Effector memory CD8-positive, alpha-beta T cell (primary cell): ENCODE data around the gene APBA2.

ENCODE experiments used
- ATAC-seq: fragments of 150-1000 bp; cut with Tn5 transposase; replicated peaks from 2 replicates; pipeline ENCODE4 v1.10.0; 2021; ENCODE audit warnings: mild to moderate bottlenecking, moderate library complexity
- DNase-seq, 3 experiments: peaks; one replicate each; pipeline ENCODE4 v3.0.0; 2021
- H3K27ac Mint-ChIP-seq, 2 donors: one replicate each; pipeline ENCODE4 v1.8.0; 2022; ENCODE audit warnings: mild to moderate bottlenecking in 2 of 2, mixed read lengths in 2 of 2, moderate library complexity in 2 of 2
- H3K27me3 Mint-ChIP-seq, 2 donors: one replicate each; pipeline ENCODE4 v1.8.0; 2022; ENCODE audit warnings: mixed read lengths in 2 of 2
- H3K36me3 Mint-ChIP-seq: one replicate; pipeline ENCODE4 v1.8.0; 2022; ENCODE audit warnings: mild to moderate bottlenecking, moderate library complexity, mixed read lengths; ENCODE audit not compliant: insufficient read depth
- H3K4me1 Mint-ChIP-seq, 2 donors: one replicate each; pipeline ENCODE4 v1.8.0; 2022; ENCODE audit warnings: low read depth in 2 of 2, mixed read lengths in 2 of 2
- H3K4me3 Mint-ChIP-seq, 2 donors: one replicate each; pipeline ENCODE4 v1.8.0; 2022; ENCODE audit warnings: mild to moderate bottlenecking in 2 of 2, mixed read lengths in 2 of 2, moderate library complexity in 2 of 2
- H3K9me3 Mint-ChIP-seq, 2 donors: one replicate each; pipeline ENCODE4 v1.8.0; 2022; ENCODE audit warnings: mixed read lengths in 2 of 2

The APBA2 gene

DNA sequence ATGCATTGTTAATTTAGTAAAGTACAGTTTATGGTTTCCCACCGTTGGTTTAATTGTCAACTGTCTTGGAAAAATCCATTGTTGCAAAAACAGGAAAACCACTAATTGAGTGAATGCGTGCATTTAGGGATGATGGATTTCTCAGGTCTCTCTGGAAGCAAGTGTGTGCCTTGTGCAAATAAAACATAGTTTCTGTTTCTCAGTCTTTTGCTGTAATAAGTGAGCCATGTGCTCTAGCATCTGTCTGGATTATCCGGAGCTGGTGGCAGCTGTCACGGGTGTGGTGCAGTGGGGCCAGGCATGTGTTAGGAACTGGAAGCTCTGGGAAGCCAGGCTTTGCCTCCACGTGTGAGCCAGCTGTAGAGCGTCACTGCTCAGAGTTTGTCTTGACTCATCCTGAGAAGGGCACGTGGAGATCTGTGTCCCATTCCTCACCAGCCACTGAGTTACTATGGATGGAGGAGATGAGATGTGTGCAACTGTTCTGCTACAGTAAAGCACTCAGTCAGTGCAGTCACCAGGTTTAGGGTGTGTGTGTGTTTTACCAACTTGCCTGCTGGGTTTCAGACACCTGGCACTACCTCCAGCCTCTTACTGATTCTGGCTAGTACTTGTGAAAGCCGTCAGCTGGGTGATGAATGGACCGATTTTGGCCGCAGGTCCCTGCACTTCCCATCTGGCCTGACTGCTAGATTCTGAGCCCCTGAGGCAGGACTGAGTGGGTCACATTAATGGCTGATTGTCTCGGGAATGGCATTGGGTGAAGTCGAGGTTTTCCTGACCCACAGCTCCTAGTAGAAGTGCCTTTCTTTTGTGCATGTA is 7.2 kb downstream of the APBA2 start:
- Mint-ChIP-seq H3K27ac (no peak overlapping the region), H3K27me3 (peaks cover 0 to 9% of the 10 kb centered on the region in 2 donors), H3K36me3 (no peaks in the 10 kb centered on the region), H3K4me1 (peaks cover 25 to 29% of the 10 kb centered on the region in 2 donors), H3K9me3 (no peaks in the 10 kb centered on the region), H3K4me3 (peak overlapping the region in 1 of 2 donors; percentile 29)
- DNase-seq = no peak
- no peak for ATAC-seq

DNA sequence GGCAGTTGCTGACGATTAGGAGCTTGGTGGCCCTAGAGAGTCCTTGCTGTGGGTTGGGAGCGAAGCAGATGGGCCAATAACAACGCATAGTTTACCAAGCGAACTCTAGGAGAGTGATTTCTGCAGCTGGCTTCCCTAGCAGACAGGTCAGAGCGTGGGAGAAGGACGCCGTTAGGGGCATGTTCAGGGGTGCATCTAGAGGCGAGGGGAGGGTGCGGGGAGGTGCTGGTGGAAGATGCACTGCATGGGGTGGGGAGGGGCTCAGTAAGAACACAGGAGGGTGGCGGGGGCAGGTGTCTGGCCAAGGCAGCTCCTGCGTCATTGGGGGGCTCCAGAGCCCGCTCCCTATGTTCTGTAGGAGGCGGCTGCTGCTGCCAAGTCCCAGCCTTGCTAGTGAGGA is 8.9 kb downstream of the APBA2 start:
- Mint-ChIP-seq H3K27ac (no peak overlapping the region), H3K4me1 (peaks cover 23 to 26% of the 10 kb centered on the region in 2 donors), H3K27me3 (peaks cover 0 to 9% of the 10 kb centered on the region in 2 donors), H3K9me3 (no peaks in the 10 kb centered on the region), H3K36me3 (no peaks in the 10 kb centered on the region), H3K4me3 (no peak overlapping the region)
- ATAC-seq (no peak), DNase-seq (no peak)

DNA sequence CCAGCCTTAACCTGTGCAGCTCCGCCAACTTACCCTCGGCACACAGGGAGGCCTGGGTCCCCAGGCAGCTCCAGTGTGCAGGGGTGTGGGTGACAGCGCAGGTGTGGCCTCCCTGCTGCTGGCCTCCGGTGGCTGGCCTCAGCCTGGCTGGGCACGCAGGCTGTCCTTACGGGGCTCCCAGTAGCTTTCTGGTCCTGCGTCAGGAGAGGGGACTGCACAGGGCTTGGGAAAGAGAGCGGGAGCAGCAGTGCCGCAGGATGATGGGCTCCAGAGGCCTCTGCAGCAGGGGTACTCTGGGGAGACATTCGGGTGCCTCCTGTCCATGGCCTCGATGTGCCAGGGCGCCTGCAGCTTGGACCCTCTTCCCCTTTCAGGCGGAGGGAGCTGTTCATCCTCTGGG is 9.4 kb downstream of the APBA2 start:
- peaks cover 19 to 21% of the 10 kb centered on the region in 2 donors for H3K4me1 Mint-ChIP-seq

DNA sequence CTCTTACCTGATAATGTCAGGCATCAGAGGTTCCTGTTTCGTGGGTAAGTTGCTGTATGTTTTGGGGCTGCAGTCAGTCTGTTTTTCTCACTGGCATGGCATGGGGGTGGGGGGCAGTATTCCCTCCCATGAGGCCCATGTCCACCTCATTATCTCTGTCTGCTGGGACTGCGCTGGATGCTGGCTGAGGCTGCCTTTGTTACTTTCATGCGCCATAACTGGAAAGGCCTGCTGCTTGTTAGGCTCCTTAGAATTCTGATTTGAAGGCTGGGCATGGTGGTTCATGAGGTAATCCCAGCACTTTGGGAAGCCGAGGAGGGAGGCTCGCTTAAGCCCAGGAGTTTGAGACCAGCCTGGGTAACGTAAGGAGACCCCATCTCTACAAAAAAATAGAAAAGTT is 9.8 kb downstream of the APBA2 start:
- H3K27ac Mint-ChIP-seq = no peak overlapping the region
- H3K27me3 Mint-ChIP-seq = peaks cover 0 to 9% of the 10 kb centered on the region in 2 donors
- no peaks in the 10 kb centered on the region for H3K9me3 Mint-ChIP-seq
- no peak for DNase-seq
- no peak for ATAC-seq
- H3K4me1 Mint-ChIP-seq = peaks cover 15 to 17% of the 10 kb centered on the region in 2 donors
- H3K4me3 Mint-ChIP-seq = no peak overlapping the region
- H3K36me3 Mint-ChIP-seq = no peaks in the 10 kb centered on the region

More for the DNA sequence above, 9.4 kb downstream of the APBA2 start:
- Mint-ChIP-seq H3K36me3 (no peaks in the 10 kb centered on the region), H3K27ac (no peak overlapping the region), H3K4me3 (no peak overlapping the region), H3K27me3 (peaks cover 0 to 9% of the 10 kb centered on the region in 2 donors), H3K9me3 (no peaks in the 10 kb centered on the region)
- no peak for DNase-seq
- no peak for ATAC-seq

DNA sequence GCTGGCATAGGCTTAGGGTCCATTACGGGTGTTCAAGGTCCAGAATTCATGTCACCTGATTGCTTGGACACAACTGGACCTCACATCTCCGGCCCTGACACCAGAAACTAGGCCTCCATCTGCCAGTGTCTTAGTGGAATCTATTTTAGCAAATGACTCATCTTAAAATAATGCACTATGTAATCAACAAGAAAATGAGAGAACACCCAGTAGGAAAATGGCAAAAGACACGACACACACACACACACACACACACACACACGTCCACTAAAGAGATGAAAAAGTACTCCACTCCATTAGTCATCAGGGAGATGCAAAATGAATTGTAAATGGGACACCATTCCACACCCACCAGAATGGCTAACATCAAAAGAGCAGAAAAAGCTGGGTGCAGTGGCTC is 11.2 kb downstream of the APBA2 start:
- no peak for DNase-seq
- no peak for ATAC-seq
- peaks cover 4 to 12% of the 10 kb centered on the region in 2 donors for H3K4me1 Mint-ChIP-seq

DNA sequence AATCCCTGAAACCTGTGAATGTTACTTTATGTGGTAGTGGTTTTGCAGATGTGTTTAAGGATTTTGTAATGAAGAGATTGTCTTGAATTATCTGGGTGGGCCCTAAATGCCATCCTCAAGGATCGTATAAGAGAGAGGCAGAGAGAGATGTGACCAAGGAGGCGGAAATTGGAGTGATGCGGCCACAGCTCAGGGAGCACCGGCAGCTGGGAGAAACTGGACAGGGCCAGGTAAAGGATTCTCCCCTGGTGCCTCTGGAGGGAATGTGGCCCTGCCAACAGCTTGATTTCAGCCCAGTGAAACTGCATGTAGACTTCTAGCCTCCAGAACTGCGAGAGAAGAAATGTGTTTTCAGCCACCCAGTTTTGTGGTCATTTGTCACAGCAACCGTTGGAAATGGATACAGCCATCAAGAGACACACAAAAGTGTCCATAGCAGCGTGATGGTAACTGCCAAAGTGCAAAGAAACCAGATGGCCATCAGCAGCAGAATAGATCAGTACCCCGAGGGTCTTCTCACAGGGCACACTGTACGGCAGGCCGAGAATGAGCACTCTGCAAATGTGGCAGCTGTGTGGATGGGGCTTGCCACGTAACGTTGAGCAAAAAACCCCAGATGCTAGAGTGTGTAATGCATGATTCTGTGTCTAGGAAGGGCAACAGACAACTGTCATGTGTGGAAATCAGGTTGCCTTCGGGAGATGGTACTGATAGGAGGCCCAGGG is 12.2 kb downstream of the APBA2 start:
- Mint-ChIP-seq H3K36me3 (no peaks in the 10 kb centered on the region), H3K27me3 (peaks cover 0 to 9% of the 10 kb centered on the region in 2 donors), H3K27ac (no peak overlapping the region), H3K4me1 (peaks cover 3 to 8% of the 10 kb centered on the region in 2 donors), H3K4me3 (no peak overlapping the region), H3K9me3 (no peaks in the 10 kb centered on the region)
- ATAC-seq = no peak
- no peak for DNase-seq

More for the DNA sequence above, 11.2 kb downstream of the APBA2 start:
- Mint-ChIP-seq H3K9me3 (no peaks in the 10 kb centered on the region), H3K36me3 (no peaks in the 10 kb centered on the region), H3K27ac (no peak overlapping the region), H3K27me3 (peaks cover 0 to 9% of the 10 kb centered on the region in 2 donors), H3K4me3 (no peak overlapping the region)

DNA sequence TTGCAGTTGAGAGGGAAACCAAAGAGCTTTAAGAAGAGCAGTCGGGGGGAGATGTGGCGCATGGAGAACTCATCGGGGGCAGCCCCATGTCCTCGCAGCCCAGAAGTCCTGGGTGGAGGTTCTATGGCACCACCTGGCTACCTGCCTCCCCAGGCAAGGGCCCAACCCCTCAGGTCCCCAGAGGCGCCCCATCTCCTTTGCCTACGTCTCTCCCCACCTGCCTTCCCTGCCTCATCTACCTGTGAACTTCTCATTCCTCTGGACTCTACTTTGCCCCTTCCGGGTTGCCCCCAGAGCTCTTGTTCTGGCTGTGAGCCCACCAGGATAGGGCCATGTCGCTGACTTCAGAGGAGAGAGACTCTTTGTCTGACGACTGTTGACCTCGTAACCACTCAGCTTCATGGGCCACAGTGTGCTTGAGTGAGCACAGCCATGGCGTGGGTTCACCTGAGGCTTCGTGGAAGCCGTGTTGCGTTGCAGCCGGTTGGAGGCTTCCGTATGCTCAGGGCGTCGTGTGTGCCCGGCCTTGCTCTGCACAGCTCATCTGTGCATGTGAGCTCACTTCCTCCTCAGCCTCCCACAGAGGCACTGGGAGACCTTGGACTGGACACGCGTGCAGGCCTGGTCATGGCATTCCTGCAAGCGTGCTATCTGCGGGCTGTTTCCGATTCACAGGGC is 13.4 kb downstream of the APBA2 start:
- Mint-ChIP-seq H3K27ac (no peak overlapping the region), H3K27me3 (peaks cover 0 to 6% of the 10 kb centered on the region in 2 donors), H3K36me3 (no peaks in the 10 kb centered on the region), H3K9me3 (no peaks in the 10 kb centered on the region), H3K4me3 (no peak overlapping the region), H3K4me1 (peaks cover 3 to 6% of the 10 kb centered on the region in 2 donors)
- DNase-seq (no peak), ATAC-seq (no peak)

DNA sequence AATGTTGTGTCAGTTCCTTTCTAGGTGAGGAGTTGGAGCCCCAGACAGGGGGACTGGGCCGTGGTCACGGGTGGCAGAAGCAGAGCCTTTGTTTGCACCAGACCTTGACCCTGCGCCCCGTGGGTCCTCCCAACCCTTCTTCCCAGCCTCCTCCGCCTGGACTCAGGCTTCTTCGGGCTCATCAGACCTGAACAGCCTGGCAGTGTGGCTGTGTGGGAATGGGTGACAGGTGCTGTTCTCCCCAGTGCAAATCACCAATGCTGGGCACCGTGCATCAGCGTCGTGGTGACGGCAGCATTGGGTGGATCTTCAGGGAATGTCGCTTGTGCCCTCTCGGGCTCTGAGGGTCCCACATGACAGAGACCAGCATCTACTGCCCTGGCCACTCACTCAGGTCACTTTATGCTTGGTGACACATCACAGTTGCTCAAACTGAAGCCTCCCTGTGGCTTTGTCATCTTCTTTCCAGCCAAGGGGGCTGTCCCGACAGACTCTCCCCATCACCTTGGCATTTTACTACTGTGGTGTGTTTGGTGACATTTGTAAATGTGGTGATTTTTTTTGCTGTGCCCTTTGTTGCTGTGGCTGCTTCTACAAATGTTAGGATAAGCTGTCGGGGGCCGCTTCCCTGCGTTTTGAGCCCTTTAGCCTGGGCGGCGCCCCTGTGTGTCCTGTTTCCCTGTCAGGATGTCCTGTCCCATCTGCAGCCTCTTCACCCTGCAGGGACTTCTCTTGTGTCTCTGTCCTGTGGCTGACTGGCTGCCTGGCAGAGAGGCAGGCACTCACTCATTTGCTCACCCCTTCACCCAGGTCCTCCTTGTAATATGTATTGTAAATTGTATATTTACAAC is 14.5 kb downstream of the APBA2 start:
- Mint-ChIP-seq H3K9me3 (no peaks in the 10 kb centered on the region), H3K27ac (no peak overlapping the region), H3K4me3 (no peak overlapping the region), H3K4me1 (peaks cover 0 to 9% of the 10 kb centered on the region in 2 donors), H3K36me3 (no peaks in the 10 kb centered on the region), H3K27me3 (no peaks in the 10 kb centered on the region)
- DNase-seq (no peak), ATAC-seq (no peak)

DNA sequence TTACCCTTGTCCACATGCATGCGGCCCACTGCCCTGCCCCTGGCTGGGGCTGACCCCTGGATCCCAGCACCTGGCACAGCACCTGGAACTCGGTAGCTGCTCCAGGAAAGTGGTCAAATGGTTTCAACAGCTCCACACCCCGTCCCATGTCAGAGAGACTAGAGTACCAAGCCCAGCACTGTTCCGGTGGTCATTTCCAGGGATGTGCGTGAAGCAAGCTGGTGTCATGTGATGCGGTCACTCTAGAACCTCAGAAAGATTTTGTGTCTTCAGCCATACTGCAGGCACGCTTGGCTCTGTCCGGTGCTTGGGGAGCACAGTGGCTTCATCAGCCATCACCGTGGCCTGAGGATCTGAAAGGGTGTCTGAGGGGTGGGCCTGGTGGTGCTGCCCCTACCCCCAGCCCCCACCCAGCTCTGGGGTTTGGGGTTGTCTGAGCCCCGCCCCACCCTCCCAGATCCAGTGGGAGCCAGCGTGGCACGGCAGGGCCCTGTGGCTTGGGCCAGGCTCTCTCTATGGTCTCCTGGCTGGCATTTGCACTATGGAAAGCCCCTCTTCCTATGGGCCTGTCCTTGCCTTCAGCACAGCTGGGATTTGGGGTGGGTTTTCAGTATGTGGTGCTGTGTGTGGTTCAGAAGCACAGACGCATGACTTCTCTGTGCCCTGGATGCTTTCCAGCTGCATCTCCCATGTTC is 15.3 kb downstream of the APBA2 start:
- Mint-ChIP-seq H3K27ac (no peak overlapping the region), H3K27me3 (no peaks in the 10 kb centered on the region), H3K4me1 (peaks cover 0 to 12% of the 10 kb centered on the region in 2 donors), H3K36me3 (no peaks in the 10 kb centered on the region), H3K9me3 (no peaks in the 10 kb centered on the region), H3K4me3 (no peak overlapping the region)
- ATAC-seq (no peak), DNase-seq (no peak)

DNA sequence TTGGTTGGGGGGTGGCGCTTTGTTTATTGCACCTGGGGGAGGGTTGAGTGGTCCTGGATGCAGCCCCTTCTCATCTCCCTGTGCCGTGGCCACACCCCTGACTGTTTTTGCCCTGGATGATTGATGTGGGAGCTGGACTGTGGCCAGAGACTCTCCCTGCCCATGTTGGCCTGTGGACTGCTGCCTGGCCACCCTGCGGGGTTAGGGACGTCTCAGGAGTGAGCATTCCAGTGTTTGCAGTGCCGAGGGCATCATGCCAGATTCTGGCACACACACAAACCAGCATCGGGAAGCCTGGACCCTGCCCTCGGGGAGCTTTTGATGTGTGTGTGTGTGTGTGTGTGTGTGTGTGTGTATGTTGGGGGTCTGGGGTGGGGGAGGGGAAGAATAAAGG is 15.8 kb downstream of the APBA2 start:
- Mint-ChIP-seq H3K27me3 (no peaks in the 10 kb centered on the region), H3K4me1 (peaks cover 0 to 12% of the 10 kb centered on the region in 2 donors), H3K27ac (no peak overlapping the region), H3K4me3 (no peak overlapping the region), H3K36me3 (no peaks in the 10 kb centered on the region), H3K9me3 (no peaks in the 10 kb centered on the region)
- DNase-seq (no peak), ATAC-seq (no peak)

DNA sequence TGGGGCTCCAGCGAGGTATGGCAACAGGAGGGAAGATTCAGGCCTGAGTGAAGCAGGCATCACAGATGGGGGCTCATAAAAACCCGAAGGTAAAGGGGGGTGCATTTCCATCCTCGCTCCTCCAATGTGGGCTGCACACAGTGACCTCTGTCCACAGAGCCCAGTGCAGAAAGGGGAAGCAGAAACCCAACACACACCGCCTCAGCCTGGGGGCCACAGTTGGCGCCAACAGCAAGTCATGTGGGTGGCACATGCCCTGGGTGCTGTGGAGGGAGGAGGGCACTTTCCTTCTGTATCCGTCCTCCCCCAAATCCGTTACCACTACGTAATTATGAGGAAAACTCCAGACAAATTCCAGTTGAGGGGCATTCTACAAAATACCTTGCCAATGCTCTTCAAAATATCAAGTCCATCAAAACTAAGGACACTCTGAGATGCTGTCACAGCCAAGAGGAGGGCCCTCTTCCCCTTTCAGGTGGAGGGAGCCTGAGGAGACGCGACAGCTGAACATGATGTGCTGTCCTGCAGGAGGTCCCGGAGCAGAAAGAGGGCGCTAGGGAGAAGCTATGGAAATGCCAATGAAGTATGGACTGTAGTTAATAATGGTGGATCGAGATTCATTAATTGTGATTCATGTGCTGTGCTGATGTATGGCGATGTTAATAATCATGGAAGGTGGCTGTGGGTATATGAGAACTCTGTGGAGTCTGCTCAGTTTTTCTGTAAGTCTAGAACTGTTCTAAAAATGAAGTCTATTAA is 16.4 kb downstream of the APBA2 start:
- H3K27ac Mint-ChIP-seq = no peak overlapping the region
- DNase-seq = no peak
- no peaks in the 10 kb centered on the region for H3K36me3 Mint-ChIP-seq

DNA sequence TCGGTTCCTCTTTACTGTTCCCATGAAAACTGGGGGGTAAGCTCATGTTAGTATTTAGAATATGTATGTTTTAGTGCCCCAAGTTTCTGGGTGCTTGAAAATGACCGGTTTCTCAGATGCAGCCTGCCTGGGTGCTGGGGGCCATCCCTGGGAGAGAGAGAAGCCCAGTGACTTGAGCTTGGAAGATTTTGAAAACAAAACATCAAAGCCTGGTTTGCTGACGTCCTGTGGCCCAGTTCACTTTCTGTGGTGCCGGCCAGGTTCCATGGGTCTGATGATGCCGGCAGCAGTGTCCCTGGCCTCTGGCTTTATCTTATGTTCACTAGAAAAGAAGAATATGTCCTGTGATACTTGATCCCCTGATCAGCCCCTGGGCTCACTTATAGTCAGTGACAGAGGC is 17.1 kb downstream of the APBA2 start:
- Mint-ChIP-seq H3K27me3 (no peaks in the 10 kb centered on the region), H3K36me3 (no peaks in the 10 kb centered on the region), H3K4me3 (no peak overlapping the region), H3K27ac (no peak overlapping the region), H3K9me3 (no peaks in the 10 kb centered on the region), H3K4me1 (peaks cover 0 to 12% of the 10 kb centered on the region in 2 donors)
- no peak for ATAC-seq
- no peak for DNase-seq

More for the DNA sequence above, 16.4 kb downstream of the APBA2 start:
- Mint-ChIP-seq H3K27me3 (no peaks in the 10 kb centered on the region), H3K4me3 (no peak overlapping the region), H3K9me3 (no peaks in the 10 kb centered on the region), H3K4me1 (peaks cover 0 to 12% of the 10 kb centered on the region in 2 donors)
- no peak for ATAC-seq
